ENCODE measurements around the gene XIST.
"Not testable (repeated sequence)": the region's sequence is repeated elsewhere in the genome, so short reads cannot be mapped to it uniquely, and the experiment has no call there.

XIST gene

DNA sequence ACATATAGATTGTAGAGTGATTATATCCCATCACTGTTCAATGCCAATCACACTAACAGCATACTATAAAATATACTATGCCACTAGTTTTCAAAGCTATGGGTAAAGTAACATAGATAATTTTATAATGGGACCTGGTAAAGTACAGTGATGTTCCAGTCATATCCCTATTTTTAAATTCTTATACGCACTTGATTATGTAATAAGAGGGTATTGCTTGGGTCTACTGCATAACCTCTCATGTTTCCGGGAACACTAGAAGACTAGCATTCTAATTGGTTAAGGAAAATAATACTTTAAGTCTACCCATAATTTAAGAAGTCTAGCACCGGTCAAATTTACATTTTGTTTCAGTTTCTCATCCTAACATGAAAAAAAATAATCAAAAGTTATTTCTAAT is 14.4 kb downstream of the XIST start:
- no peak for DNase-seq

DNA sequence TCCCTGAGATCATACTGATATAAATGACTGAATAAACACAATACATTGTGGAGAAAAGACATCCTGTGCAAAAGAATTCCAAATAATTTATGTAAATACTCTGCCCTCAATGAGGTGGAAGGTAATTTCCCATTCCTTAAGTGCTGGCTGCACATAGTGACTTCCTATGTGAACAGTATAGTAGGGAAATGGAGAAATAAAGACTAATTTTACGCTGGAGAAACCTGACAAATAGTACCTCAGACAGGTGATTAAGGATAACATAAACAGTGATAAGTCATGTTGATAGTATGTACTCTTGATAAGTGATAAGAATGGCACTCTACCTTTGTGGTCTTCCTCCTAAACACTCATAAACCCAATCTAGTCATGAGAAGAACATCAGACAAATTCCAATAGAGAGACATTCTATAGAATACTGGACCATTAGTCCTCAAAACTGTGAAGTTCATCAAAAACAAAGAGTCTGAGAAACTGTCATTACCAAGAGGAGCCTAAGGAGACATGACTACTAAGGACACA is 15.5 kb downstream of the XIST start:
- DNase-seq = no peak

DNA sequence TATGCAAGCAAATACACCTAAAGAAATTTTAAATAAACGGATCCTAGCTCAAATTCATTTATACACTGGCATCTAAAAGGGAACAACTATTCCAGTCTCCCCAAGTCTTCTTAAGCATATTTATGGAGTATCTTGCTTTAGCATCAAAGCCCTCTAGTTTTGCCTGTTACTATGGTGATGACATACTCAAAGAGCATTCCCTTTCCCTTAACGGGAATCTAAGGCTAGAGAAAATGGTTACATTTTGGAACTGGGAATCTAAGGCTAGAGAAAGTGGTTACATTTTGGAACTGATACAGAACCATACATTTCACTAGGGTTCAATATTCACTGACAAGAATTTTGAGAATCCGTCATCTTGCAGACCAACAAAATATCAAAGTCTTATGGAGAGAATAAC is 18.3 kb downstream of the XIST start:
- no peak for DNase-seq

DNA sequence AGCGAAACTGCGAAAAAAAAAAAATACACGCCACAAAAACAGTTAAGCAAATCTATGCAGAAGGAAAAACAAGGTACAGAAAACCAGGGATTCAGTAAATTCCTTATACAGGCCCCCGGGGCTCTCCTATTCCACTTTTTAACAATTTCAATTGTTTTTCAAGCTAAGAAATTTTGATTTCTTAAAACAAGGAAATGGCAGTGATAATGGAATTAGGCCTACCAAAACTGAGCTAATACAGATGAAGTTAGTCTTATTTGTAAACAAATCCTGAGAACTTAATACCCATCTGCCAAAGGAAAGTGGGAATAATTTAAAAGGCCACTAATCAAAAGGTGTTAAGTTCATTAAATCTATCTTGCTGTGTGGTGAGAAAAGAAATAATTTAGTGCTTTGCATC is 20.2 kb downstream of the XIST start:
- no peak for DNase-seq

DNA sequence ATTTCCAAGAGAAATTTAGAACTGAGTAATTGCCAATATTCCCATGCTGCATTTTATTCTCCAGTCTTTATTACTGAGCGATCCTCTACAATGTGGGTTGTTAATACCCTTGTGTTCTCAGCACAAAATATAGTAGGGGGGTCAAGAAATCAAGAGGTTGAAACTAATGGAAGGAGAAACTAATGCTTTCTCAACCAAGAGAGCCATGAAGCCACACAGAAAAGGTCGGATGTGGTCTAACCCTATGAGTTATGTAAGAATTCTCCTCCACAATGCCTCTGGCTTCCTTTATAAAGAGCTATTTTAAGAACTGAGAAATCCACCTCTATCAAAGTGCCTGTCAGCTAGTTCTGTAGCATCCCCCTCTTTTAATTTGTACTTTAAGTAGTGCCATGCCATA is 21.0 kb downstream of the XIST start:
- no peak for DNase-seq

DNA sequence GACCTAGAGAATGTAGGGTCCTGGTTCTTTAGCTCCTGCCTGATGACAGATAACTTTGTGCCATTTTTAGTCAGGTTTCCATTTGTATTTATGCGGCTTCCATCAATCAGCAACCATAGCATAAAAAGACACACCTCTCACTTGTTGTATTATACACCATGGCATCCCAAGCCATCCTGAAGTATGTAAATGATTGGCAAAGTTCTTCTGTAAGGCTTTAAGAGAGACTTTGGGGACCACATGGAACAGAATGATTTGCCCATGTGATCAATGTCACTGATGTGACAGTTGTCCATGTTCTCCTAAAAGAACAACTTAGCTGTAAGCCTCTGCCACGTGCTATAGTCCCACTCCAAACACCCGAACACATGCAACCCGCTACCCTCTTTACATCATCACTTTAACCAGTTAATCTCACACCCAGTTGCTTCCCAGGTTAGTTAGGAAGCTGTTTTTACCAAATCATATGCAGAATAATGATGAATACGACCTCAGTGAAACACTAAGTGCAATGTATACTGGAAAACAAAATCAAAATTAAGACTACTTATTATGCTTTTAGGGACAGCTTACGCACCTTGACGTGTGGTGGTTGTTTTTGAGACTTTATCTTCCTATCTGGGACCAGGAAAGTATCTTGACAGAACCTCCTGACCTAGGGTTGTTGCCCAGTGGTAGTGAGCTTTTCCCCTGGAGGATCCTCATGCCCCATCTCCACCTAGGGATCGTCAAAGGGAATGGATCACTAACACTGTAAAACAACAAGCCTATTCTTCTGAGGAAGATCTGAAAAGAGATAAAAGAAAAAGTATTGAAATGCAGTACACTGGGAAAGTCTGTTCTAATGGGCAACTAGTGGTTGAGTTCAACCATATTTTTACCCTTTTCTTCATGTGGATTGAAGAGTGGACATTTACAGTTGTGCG is 21.8 kb downstream of the XIST start:
- no peak for DNase-seq

DNA sequence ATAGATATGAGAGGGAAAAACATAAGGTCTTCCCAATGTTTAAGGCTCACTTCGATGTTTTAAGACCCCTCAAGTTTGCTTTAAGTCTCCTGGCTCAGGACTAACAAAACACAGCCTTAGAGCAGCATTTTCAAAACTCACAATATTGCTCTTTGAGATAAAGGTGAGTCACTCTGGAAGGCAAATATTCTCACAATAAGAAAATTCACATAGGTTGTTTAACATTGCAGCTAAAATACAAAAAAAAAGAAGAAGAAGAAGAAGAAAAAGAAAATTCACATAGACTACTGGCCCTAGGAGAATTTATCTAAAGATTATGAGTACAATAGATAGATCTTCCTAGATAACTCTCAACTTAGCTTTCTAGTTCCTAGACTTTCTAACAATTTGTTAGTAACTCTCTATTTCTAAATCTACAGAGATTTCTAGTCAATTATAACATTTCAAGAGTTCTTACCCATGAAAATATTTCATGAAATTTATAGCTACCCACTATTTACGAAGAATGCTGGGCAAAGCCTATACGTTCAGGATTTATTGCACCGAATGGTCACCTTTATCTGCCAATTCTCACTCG is 22.5 kb downstream of the XIST start:
- no peak for DNase-seq

DNA sequence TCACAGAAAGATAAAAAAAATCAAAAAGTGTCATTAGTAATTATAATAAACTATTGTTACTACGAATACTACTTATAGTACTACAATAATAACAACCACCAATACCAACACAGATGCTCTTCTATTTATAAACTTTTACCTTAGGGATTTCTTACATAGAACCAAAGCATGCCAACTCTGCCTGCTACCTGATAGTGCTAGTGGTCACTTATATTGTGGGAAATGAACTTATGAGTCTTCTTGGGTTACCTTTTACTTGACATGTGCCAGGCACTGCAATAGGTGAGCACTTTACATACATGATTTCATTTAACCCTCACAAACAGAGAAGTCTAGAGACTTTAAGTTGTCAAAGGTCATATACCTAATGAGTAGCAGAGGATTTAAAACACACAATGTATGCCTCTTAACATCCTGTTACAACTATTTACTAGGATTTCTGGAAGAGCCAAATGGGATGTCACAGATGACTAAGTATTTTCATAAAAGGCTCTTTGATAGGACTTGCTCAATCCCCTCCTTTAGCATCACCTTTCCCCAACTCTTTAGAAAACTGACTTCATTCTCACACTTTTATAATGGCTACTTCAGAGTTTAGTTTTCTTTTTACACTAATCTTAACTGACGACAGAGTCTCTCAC is 24.3 kb downstream of the XIST start:
- DNase-seq = no peak

DNA sequence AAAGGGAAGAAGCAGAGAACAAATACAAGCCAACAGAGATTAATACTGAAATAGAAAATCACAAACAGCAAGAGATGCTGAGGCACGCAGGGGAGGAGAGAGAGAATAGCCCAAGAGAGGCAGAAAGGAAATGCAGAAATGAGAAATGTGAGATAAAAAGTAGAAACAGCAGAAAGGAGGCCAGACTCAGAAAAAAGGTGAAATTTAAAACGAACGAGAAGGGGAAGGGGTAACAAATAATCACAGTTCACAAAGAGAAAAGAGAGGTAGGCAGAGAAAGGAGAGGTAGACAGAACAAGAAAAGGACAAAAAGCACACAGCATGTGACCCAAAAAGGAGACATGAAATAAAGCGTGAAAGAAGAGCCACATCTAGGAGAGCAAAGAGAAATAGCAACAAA is 25.1 kb downstream of the XIST start:
- DNase-seq = no peak

DNA sequence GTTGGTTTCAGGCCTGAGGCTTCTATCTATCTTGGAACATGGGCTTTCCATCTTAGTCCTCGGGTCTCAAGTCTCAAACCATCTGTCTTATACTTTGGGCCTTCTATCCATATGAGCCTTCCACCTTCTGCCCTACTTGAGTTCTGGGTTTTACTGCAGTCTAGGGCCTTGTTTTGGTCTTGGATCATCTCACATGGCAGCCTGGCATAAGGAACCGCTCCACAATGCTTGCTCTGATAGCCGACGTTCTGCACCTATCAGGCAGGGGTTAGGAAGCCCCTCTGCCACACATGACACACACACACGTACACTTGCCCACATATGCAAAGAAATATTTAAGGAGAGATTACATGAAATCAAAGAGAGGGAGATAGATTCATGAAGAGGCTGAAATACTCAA is 25.5 kb downstream of the XIST start:
- no peak for DNase-seq

DNA sequence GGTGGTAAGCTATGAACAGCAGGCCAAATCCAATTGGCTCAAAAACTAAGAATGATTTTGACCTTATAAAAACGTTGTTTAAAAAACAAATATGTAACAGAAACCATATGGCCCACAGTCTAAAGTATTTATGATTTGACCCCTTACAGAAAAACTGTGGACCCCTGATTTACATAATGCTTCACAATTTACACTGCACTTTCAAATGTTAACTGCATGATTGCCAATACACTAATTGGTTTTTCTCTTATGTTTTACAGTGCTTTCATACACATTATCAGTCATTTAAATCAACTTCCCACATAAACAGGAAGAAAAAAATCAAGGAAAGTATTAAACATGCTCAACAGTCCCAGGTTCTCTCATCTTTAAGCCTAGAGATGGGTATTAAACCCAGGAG is 26.9 kb downstream of the XIST start:
- no peak for DNase-seq

DNA sequence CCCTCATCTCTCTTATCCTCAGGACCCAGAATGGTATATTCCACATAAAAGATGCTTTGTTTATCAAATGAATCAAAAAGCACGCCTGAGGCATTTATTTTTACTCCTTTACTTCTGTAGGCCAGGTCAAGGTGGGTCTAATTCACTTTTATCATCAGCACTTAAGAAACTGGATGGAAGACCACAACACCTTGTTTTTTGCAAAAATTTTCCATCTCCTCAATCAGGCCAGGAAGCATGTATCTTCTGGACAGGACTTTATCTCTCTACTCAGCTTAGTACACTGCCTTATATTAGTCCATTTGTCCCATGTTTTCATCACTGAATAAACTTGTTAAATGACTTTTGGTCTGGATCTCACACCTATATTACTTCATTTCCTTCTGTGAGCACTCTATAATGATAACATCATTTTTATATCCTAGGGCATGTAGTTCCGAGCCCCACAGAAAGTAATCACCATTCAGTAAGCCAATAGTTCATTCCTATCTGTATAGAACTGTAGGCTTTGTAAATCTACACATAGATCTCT is 29.0 kb downstream of the XIST start:
- no peak for DNase-seq

DNA sequence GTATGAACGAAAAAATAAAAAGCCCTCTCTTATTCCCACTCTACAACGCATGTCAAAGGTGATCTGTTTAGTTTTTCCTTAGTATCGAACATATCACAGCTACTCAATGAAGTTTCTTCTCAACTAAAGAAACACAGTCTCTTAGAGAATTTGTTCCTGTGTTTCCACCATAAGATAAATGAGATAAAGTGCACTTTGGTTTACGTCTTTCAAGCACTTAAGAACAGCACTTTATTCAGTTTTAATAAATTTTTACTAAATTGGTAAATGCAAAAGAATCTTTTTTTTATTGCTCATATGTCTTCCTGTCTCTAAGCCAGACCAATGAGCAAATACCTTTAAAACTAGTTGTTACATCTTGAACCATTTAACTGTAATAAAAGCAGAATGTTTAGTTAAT is 29.7 kb downstream of the XIST start:
- DNase-seq = no peak

DNA sequence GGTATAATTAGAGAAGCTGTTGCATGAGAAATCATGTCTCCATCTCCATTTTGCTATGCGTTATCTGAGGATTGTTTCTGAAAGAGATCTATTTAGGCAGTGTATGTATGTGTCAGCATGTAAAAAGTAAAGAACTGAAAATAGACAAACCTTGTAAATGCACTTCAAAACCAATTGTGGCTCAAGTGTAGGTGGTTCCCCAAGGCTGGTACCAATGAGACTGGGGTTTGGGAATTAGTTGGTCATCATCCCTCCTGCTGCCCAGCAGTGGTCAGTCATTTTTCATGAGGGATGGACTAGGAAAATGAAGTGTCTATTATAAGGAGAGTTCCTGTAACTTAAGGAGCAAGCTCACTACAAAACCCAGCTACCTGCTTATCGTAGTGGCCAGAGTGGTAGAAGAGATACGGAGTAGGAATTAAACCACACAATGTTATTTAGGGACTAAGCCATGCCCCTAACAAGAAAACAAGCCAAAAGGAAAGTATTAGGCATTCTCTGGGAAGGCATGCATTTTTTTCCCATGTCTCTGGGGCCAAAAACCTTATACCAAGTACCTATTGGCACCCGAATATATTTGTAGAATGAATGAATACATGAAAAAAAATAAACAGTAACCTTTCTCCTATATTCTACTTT is 30.5 kb downstream of the XIST start:
- no peak for DNase-seq

DNA sequence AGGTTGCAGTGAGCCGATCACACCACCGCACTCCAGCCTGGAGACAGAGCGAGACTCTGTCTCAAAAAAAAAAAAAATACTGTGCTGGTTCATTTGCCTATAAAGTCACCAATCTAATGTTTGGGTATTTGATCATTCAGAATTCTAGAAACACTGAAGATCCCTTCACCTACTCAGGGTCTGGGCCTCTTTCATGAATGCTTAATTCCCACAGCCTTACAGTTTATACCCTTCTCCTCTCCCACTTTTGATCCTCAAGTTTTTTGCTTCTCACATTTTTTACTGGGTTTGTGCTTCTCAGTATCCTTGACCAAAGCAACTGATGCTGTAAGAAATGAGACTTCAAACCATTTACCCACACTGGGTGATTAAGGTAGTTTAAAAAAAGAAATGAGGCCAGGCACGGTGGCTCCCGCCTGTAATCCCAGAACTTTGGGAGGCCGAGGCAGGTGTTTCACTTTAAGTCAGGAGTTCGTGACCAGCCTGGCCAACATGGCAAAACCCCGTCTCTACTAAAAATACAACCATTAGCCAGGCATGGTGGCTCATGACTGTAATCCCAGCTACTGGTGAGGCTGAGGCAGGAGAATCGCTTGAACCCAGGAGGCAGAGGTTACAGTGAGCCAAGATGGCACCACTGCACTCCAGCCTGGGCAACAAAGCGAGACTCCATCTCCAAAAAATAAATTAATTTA is 32.5 kb downstream of the XIST start:
- DNase-seq = not testable (repeated sequence)

DNA sequence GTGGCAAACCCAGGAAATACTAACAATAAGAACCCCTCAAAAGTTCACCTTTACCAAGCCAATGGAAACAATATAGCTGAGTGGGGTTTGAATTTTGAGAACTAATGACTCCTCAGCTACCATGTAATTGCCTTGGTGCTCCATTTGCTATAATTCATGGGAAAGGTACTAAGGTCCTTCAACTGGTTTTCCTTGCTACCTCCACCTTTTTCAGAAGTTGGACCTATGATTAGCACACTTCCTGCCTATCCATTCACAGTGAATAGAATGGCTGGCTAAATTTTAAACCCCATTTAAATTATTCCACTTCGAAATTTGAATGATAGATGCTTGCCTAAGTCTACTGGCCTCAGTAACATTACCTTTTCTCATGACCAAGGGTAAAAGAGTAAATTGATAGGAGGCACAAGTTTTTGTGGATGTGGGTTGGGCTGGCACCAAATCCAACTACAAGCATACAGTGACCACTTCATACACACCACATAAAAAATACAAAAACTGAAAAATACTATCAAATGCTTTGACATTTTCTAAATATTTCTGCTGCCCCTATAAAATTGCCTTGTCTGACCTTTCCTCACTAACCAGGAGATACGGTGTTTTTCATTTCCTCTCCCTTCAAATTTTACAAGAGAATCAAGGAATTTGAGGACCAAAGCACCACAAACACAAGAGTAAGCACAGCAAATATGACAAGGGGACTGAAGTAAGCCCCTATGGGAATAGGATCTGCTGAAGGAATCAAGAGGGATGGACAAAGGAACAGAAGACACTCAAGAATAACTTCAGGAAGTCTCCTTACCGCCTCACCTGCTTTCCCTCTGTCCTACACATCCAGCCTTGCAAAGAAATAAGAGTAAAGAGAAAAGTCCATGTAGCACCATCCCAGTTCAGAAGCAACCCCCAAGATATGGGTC is 34.1 kb downstream of the XIST start:
- no peak for DNase-seq

DNA sequence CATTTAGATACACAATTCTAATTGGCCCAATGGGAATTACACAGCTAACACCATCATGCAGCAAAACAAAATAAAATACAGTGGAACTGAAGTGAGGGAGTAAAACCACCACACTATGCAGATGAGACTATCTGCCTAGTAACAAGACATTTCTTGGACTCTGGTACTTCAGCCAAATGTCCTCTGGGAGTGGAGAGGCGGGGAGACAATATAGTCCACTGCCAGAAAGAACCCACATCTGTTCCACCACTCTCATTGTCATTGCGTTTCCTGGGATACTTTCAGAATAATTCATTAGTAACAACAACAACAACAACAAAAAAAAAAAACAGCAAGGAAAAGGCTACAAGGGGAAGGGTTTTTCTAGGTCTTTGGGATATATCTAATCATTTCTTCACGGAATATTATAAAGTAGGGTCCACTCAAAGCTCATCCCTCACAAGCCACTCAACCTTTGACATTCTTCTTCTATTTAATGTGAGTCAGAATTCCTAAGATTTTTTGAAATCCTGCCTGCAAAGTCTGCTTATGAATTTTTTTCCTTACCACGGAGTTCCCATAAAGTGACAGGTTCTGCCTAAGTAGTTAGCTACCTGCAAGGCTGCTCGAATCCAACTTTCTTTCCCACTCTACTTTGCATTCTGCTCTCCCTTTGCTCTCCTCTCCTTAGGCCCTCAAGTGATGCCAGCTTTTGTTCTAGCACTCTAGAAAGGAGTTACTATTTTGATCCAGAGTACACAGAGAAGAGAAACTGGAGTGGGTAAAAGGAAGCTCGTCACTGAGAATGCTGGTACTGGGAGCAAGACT is 34.9 kb downstream of the XIST start:
- DNase-seq = no peak

DNA sequence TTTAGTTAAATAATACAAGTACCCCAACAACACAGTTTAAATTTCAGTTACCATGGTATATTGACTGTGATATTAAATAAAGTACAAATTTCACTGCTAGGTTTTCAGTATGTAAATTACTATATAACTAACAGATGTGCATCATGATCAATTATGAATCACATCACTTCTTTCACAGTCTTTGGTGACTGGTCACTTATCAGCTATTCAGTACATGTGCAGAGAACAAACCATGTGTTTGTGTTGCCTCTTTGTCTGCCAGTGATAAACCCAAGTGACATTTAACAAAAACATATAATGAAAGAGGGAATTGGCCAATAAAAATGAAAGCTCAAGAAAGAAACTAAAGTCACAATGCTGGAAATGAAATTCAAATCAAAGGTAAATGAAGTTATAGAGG is 40.3 kb downstream of the XIST start:
- no peak for DNase-seq

DNA sequence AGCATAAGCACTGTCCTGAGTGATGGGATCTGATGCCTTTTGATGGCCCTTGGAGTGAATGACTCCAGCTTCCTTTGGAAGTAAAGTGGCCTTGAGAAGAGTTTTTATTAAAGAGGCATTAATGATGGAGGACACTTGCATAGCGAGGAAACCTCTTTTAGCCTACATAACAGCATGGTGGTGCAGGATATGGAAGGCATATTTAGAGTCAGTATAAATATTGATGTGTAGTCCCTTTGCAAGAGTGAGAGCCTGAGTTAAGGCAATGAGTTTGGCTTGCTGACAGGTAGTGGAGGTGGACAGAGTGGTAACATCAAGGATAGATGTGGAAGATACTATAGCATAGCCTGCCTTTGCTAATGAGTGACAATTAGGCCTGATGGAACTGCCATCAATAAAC is 48.4 kb downstream of the XIST start:
- DNase-seq = not testable (repeated sequence)

DNA sequence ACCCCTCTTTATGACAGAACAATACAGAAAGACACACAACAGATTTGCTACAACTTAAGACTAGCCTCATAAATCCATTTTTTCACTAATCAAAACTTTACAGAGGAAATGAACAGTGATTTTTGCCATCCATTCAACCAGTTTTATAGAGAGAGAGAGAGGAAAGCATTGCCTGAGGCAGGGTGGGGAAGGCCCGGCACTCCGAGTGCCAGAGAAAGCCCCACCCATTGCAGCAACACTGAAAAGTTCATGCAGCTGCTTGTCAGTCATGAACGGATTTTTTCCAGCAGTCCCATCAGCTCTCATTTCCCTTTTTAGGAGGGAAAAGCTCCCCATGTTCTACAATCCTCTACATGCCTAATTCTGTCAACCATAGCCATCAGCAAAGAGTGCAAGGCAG is 52.6 kb downstream of the XIST start:
- DNase-seq = no peak

DNA sequence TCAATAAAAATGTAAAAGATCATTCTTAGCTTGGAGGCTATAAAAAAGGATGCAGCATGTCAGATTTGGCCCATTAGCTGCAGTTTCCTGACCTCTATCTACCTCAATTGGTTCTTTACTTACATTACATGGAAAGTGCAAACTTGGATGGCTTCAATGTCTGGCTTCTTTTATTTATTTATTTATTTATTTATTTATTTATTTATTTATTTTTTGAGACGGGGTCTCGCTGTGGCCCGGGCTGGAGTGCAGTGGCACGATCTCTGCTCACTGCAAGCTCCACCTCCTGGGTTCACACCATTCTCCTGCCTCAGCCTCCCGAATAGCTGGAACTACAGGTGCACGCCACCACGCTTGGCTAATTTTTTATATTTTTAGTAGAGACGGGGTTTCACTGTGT is 60.0 kb downstream of the XIST start:
- not testable (repeated sequence) for DNase-seq
